Retina (tissue), 1 donor: ENCODE data around the gene LCAT.

Experiments used
- DNase-seq: peaks from one replicate; pipeline ENCODE4 v3.0.0-alpha.2; 2016

Gene LCAT

GRCh38 chr16:67909056-67909742 lies 34.7 kb downstream of the LCAT start:
- no peak for DNase-seq

- DNase-seq, result no peak
These were observed 36.3 kb downstream of the LCAT start for GRCh38 chr16:67907397-67908180.

GRCh38 chr16:67902831-67903230 lies 41.1 kb downstream of the LCAT start:
- no peak for DNase-seq

DNA sequence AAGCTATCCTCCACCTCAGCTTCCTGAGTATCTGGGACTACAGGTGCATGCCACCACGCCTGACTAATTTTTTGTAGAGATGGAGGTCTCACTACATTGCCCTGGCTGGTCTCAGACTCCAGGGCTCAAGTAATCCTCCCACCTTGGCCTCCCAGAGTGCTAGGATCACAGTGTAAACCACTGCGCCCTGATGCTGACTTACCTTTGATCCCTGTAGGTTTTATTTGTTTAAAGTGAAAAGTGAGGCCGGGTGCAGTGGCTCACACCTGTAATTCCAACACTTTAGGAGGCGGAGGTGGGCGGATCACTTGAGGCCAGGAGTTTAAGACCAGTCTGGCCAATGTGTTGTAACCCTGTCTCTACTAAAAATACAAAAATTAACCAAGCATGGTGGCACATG lies 42.2 kb downstream of the LCAT start:
- DNase-seq, result no peak

DNA sequence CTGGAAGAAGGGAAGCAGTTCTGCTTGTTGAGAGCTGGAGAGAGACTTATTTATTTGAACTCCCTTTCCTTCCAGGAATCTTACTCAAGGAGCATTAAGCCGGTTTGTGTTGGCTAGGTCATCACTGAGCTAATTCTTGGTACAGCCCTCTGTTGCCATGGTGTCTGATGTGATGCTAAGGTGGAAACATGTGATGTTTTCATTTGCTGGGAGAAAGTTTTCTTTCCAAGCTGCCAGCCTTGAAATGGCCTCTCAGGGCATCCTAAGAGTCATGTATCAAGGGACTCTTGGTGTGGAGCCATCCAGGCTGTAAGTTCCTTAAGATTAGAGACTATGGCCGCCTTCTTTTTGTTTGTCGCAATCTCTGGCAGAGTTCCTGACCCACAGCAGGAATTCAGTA lies 46.7 kb downstream of the LCAT start:
- DNase-seq, result no peak

- no peak for DNase-seq
These were observed 50.0 kb downstream of the LCAT start for GRCh38 chr16:67893743-67894399.

GRCh38 chr16:67892899-67893742 lies 50.8 kb downstream of the LCAT start, which contains the start of gene PSKH1:
Gene PSKH1 (plus strand): TSS chr16:67893254. CDS start chr16:67908750, 15,496 bp downstream.
- peak; percentile 95 for DNase-seq

DNA sequence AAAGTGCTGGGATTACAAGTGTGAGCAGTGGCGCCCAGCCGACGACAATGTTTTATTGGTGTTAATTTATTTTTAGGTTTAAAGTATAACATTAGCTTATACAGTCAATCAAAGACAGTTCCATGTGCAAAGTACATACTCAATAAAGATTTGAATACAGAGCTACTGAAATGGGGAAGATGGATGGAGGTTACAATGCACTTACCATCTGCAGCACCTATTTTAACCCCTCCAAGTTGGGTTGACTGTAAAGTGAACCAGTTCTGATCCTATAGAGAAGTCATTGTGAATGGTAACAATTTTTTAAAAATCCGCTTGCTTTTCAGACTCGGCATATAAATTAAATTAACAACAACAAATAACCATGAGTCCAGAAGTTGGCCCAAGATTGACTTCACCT lies 51.5 kb downstream of the LCAT start:
- DNase-seq, result no peak
